T-helper 2 cell treated with Interferon-gamma antibody and Interleukin-4, amounts not matched to agents 100 ng/mL and 5 ng/mL, for 36 hours (primary cell): ENCODE results near the gene GRB14. TPM values are rescaled to one million over a fixed set of nuclear protein-coding genes. Genes with fewer than 3 reads are reported as not detected.
"Not testable (repeated sequence)": the region's sequence is repeated elsewhere in the genome, so short reads cannot be mapped to it uniquely, and the experiment has no call there.

Experiments used
- intact Hi-C: fragments of 100-400 bp; cut with micrococcal nuclease; formaldehyde crosslinking; loops from one replicate; pipeline ENCODE4 v1.15.1; 2023
- total RNA-seq: library from RNA; stranded (reverse); gene quantifications from 2 replicates; pipeline ENCODE4 v1.2.3, GENCODE V29; 2022

The GRB14 gene
- total RNA-seq, 1 donor from 2014 or later = not detected

GRCh38 chr2:164498836-164499235 is 122.4 kb downstream of the GRB14 start:
- intact Hi-C loops = no loop called here

GRCh38 chr2:164496881-164497280 is 124.4 kb downstream of the GRB14 start:
- intact Hi-C loops = no loop called here

DNA sequence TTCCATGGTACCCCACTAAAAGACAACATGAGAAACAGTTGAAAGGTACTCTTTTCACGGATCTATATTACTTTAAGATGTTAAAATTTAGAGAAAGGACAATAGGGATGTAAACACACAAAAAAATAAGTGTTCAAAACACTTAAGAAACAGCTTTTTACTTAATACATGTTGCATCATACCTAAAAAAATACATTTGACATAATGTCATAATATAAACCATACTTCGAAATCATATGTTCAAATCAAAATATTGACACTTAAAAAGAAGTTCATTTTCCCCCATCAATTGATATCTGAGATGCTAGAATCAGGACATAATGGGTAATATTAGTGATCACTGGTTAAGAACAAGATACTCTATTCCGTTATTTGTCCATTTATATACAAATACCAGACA is 124.9 kb downstream of the GRB14 start:
- intact Hi-C loops = no loop called here

GRCh38 chr2:164495491-164496223 is 125.6 kb downstream of the GRB14 start:
- intact Hi-C loops = no loop called here

GRCh38 chr2:164485541-164485940 is 135.7 kb downstream of the GRB14 start:
- intact Hi-C loops = no loop called here

GRCh38 chr2:164479460-164479859 is 141.8 kb downstream of the GRB14 start:
- intact Hi-C loops = no loop called here

DNA sequence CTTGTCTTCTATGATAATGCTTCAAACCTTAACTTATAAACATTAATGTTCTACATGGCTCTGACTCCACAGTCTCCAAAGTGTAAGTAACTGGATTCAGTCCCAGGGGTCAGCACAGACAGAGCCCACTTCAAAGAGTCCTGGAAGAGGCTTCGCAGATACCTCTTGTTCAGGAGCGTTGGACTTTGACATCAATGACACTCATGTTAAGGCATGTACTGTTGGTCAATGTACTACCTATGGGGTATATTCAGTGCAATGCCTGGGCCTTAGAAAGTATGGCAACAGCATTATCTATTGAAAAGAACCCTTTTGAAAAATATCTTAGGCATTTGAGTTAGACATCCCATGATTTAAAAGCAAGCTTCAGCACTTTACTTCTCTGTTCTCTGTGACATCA is 143.1 kb downstream of the GRB14 start:
- intact Hi-C loops = no loop called here

- intact Hi-C loops = no loop called here
These were observed 146.4 kb downstream of the GRB14 start for GRCh38 chr2:164474873-164475272.

DNA sequence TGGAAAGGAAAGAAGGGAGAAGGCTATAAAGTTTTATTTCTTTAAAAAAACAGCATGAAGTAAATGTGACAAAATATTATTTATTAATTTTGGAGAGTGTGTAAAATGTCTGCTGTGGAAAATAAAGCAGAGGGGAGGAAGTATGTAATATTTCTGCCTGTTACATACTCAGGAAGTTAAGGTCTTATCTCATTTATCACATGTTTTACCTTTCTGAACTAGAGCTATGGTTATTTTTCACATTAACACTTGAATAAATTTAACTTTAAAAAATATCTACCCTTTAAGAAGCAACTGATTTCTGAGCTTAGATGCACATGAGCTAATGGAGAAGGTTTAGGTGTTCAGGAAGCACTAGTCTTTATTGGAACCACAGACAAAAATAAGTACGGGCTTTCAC is 148.3 kb downstream of the GRB14 start:
- intact Hi-C loops = no loop called here

DNA sequence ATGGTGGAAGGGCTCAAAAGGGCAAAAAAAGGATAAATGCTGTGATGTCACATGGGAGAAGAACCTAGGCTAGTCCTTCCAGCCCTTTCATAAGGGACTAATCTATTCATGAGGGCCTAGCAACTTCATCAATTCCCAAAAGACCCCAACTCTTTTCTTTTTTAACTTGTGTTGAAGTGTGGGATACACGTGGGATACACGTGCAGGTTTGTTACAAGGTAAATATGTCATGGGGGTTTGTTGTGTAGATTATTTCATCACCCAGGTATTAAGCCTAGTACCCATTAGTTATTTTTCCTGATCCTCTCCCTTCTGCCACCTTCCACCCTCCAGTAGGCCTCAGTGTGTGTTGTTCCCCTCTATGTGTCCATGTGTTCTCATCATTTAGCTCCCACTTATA is 156.2 kb downstream of the GRB14 start:
- intact Hi-C loops = not testable (repeated sequence)

DNA sequence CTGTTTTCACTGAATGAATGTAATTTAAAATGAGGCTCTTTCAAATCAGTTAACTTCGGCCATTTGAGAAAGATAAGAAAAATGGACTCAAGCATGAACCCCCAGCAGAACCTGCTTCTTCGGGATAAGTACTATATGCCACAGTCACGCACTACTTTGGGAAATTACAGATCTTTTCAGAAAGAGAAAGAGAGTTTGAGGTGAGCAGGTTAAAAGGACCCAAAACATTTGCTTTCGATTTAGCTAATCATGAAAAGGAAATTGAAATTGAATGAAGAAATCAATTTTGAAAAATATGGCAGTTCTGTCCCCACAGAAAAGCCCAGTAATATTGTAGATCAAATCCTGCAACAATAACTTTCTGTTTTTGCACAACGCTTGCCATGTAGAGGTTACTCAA is 156.9 kb downstream of the GRB14 start:
- intact Hi-C loops = no loop called here

DNA sequence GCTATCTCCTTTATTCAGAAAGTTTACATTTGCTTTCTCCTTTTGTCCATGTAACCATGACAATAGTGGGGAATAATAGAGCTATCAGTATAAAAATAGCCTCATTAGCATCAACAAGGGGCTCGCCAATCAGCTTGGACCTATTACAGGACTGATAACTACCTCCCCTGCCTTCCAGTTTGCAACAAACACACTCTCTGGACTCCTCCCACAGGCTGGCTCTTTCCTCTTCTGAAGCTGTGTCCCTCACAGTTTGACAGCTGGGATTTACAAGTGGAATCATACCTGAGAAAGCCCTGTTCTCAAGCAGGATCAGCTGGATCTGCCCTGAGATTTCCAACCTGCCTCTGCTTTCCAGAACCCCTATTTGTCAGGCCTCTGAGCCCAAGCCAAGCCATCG is 162.5 kb downstream of the GRB14 start:
- intact Hi-C loops = no loop called here

DNA sequence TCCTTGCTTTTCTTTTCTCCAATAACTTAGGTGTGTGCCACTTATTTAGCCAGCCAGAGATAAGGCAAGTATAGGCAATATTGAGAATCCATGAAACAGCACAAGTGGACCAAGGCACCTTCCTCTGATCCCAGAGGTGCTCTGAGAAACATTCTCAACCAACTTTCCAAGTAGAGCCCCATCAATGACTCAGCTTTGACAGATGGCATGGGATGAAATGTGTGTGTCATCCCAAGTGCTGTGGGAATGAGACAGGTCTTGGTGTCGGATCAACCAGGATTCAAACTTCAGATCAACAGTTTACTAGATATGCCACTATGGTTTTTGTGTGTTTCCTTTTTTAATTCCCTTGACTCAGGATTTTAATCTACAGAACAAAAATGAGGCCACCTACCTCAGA is 164.0 kb downstream of the GRB14 start:
- intact Hi-C loops = no loop called here

DNA sequence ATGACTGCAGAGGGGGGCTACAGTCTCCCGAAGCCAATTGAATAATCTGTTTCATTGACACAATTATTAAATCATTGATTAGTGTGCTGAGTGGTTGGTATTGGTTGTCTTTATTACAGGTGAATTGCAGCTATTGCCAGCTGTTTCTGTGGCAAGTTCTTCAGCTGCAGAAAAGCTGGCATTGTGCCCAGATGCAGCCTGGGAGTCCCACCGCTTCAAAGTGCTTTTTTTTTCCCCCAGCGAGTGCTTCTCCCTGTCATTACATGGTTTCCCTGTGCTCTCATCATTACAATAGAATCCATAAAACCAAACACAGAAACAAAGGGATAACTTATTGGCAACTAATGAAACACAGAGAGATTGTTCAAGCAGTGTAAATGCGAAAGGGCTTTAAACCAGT is 164.7 kb downstream of the GRB14 start:
- intact Hi-C loops = no loop called here

DNA sequence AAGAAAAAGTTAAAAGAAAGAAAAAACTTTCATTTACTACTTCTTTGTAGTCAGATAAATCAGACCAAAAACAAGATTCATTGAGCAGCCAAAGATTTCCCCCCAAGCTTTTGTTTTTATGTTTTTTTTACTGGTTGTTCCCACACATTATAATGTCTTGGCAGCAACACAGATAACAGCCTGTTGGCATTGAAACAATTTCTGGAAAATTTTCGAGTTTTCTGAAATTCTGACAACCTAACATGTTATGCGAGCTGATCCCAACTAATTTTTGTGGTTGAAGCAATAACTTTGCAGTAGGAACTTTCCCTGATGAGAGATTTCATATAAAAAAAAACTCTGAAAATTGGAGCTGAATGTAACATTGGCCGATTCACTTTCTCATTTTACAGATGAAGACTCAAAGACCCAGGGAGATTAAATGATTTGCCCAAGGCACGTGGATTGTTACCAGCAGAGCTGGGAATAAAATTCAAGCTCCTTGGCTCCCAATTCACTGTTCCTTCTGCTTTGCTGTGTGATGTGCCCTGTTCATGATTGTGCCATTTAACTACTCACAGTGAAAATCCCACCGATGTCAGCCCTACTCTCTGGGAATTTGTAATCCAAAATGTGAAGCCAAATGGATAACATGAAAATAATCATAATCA is 167.5 kb downstream of the GRB14 start:
- intact Hi-C loops = no loop called here

DNA sequence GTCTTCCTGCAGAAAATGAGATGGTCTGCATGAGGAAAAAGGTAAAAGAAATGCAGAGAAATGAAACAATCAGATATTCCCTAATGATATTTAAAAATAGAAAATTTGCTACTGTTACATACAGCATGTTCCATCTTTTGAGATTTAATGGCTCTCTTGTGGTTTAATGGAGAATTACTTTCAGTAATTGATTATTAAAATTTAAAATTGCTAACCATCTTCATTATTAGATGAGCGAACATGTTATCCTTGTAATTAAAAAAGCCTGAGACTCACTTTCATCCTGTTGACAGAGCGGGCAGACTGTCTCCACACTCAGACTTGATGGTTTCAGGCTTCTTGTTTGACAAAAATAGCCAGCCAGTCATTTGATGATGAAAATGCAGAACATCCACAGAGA is 171.0 kb downstream of the GRB14 start:
- intact Hi-C loops = no loop called here

DNA sequence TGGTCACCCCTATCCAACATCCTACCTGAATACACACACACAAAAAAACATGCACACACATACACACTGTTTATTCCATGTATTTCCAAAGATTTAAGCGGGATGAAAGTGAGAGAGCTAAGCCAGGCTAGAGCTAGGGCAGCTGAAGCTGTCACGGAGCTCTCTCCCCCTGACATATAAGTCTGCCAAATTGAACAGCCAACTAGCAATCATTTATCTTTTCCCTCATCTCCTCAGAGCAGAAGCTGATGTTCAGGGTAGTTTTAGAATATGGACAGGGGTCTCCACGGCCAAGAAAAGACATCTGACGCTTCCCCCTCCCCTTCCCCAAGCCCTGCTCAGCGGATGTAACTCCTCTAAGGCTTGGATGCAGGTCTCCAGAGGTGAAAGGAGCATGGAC is 171.6 kb downstream of the GRB14 start:
- intact Hi-C loops = no loop called here

- intact Hi-C loops = no loop called here
These were observed 173.6 kb downstream of the GRB14 start for GRCh38 chr2:164447660-164448059.

Other genes starting within 250 kb of the GRB14 start
- 0.02 TPM in 1 of 2 replicates, not detected in the other for gene COBLL1, start 220.3 kb upstream of the GRB14 start, total RNA-seq